Measurements from ENCODE around the gene MEIOB.

- TF ChIP-seq, protein P1, sequence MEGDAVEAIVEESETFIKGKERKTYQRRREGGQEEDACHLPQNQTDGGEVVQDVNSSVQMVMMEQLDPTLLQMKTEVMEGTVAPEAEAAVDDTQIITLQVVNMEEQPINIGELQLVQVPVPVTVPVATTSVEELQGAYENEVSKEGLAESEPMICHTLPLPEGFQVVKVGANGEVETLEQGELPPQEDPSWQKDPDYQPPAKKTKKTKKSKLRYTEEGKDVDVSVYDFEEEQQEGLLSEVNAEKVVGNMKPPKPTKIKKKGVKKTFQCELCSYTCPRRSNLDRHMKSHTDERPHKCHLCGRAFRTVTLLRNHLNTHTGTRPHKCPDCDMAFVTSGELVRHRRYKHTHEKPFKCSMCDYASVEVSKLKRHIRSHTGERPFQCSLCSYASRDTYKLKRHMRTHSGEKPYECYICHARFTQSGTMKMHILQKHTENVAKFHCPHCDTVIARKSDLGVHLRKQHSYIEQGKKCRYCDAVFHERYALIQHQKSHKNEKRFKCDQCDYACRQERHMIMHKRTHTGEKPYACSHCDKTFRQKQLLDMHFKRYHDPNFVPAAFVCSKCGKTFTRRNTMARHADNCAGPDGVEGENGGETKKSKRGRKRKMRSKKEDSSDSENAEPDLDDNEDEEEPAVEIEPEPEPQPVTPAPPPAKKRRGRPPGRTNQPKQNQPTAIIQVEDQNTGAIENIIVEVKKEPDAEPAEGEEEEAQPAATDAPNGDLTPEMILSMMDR (IDR thresholded peaks at IDR 0.05 in 8 of 11, conservative IDR thresholded peaks at IDR 0.05 in 3 of 11), result no peak
- TF ChIP-seq POLR2AphosphoS5 (IDR thresholded peaks at IDR 0.05), result no peak
Measured at GRCh38 chr16:1908184-1908583, 36.2 kb upstream of the MEIOB start.
